ENCODE measurements around the gene EARS2. TPM values are rescaled to one million over a fixed set of nuclear protein-coding genes. Genes with fewer than 3 reads are reported as not detected.

EARS2 gene
- total and polyA plus RNA-seq, 9 of the 15 experiments (the other 6 are each of a cell fraction or from before 2014, with no cell fraction given) = 17.6 to 58.6 (median 36.3) TPM

GRCh38 chr16:23597003-23597756 lies 40.0 kb upstream of the EARS2 start (continued):
- peak; percentile 100 for TF ChIP-seq MAFG (tag; conservative IDR thresholded peaks at IDR 0.05)
- no peak for TF ChIP-seq FOXJ3 (CRISPR knock-in tag; IDR thresholded peaks at IDR 0.05)
- peak; percentile 87 for TF ChIP-seq ELF2 (CRISPR knock-in tag; IDR thresholded peaks at IDR 0.05)
- peak in 1 of 2 experiments; percentile 91; a peak in 2 of 4 replicates for TF ChIP-seq RCOR1 (IDR thresholded peaks at IDR 0.05; ENCODE audit: borderline replicate concordance in 1 of 2, low read depth in 2 of 2, low read length in 2 of 2)
- peak; percentile 65 for TF ChIP-seq ZNF764 (CRISPR knock-in tag; IDR thresholded peaks at IDR 0.05; ENCODE audit: low read depth)
- TF ChIP-seq ZBTB2 (IDR thresholded peaks at IDR 0.05) = peak; percentile 89; the same call in 1 of the 2 replicates
- TF ChIP-seq ZNF408 (CRISPR knock-in tag; IDR thresholded peaks at IDR 0.05; ENCODE audit: low read depth) = no peak
- peak; percentile 96 for TF ChIP-seq C11orf30 (IDR thresholded peaks at IDR 0.05; ENCODE audit: low read depth)
- TF ChIP-seq RUNX1 (IDR thresholded peaks at IDR 0.05; ENCODE audit: low read depth) = no peak
- peak; percentile 67 for TF ChIP-seq ESRRA (IDR thresholded peaks at IDR 0.05; ENCODE audit: borderline replicate concordance, low read depth)
- no peak for TF ChIP-seq MIER1 (IDR thresholded peaks at IDR 0.05; ENCODE audit: low read depth)
- peak; percentile 88 for TF ChIP-seq ATF7 (IDR thresholded peaks at IDR 0.05)
- TF ChIP-seq FOXK2 (conservative IDR thresholded peaks at IDR 0.05 in 1 of 2, IDR thresholded peaks at IDR 0.05 in 1 of 2; ENCODE audit: low read depth in 2 of 2) = peak; percentile 98 to 99
- TF ChIP-seq POLR2H (tag; IDR thresholded peaks at IDR 0.05; ENCODE audit: low read depth) = peak; percentile 93
- no peak for TF ChIP-seq KHSRP (IDR thresholded peaks at IDR 0.05)
- no peak for TF ChIP-seq PHB (CRISPR knock-in tag; IDR thresholded peaks at IDR 0.05)
- TF ChIP-seq ZC3H8 (IDR thresholded peaks at IDR 0.05) = no peak
- TF ChIP-seq TCFL5 (CRISPR knock-in tag; conservative IDR thresholded peaks at IDR 0.05) = peak; percentile 98
- peak; percentile 77; the same call in 1 of the 2 replicates for TF ChIP-seq HLTF (IDR thresholded peaks at IDR 0.05)
- TF ChIP-seq, protein P1, sequence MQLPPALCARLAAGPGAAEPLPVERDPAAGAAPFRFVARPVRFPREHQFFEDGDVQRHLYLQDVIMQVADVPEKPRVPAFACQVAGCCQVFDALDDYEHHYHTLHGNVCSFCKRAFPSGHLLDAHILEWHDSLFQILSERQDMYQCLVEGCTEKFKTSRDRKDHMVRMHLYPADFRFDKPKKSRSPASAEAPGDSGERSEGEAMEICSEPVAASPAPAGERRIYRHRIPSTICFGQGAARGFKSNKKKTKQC (CRISPR knock-in tag; IDR thresholded peaks at IDR 0.05) = no peak
- no peak for TF ChIP-seq CCNT2 (IDR thresholded peaks at IDR 0.05; ENCODE audit: borderline replicate concordance, extremely low read depth, insufficient read length, low read depth, low read length)
- TF ChIP-seq SMAD4 (CRISPR knock-in tag; conservative IDR thresholded peaks at IDR 0.05) = peak; percentile 100
- 0 out of 2 replicates have a peak, but pooled peaks have one; percentile 91 for TF ChIP-seq ZNF174 (CRISPR knock-in tag; IDR thresholded peaks at IDR 0.05)
- peak; percentile 99 for TF ChIP-seq ZKSCAN8 (CRISPR knock-in tag; IDR thresholded peaks at IDR 0.05)
- TF ChIP-seq POLR2A (conservative IDR thresholded peaks at IDR 0.05) = peak; percentile 36; the same call in 1 of the 2 replicates
- no peak for TF ChIP-seq KDM4B (IDR thresholded peaks at IDR 0.05; ENCODE audit: borderline replicate concordance in 2 of 2, low read depth in 1 of 2)
- TF ChIP-seq ETS2 (tag; IDR thresholded peaks at IDR 0.05; ENCODE audit: borderline replicate concordance, poor library complexity, severe bottlenecking) = peak; percentile 95
- TF ChIP-seq TCF7L2 (IDR thresholded peaks at IDR 0.05; ENCODE audit: low read depth, low read length) = no peak
